ENCODE measurements around the gene KDM1B.
A peak's percentile ranks its signal among the peaks of the same experiment; 100 is the strongest.

KDM1B gene

DNA sequence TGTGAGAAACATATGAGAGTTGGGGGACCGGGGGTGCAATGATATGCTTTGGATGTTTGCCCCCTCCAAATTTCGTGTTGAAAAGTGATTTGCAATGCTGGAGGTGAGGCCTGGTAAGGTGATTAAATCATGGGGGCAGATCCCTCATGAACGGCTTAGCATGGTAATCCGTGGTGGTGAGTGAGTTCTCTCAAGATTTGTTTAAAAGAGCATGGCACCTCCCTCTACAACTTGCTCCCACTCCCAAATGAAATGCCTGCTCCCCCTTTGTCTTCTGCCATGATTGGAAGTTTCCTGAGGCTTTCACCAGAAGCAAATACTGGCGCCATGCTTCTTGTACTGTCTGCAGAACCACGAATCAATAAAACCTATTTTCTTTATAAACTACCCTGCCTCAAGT lies 106.7 kb downstream of the KDM1B start:
- DNase-seq (ENCODE audit: low read depth in 2 of 2, low spot score in 1 of 2), result no peak

DNA sequence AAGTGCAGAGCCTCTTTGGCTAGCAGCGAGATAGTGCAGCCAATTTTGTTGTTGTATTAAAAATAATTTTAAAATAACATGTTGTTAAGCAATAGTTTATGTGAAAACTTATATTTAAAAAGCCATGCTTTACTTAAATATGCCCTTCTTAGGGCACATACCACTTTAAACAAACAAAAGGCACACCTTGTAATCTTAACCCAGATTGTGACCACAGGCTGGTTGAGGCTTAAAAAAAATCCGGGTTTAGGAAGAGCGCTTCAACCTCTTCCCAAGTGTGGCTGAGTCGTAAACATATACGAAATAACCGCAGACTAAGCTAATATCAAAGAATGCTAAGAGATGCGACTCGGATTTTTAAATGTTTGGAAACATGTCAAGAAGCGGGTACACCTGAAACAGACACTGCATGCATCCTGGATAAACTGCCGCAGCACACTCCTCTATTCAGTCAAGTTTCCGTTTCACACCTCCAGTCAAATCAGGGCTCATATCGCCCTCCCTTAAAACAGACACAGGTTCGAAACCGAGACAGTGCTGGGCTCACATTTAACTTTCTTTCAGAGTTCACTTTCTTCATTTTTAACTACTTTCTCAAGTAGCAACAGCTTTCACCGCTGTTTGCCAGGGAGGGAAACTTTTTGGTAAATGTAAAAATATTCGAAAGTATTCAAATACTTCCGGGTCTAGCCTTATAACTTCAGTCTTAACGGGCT lies 107.6 kb downstream of the KDM1B start:
- DNase-seq (ENCODE audit: low read depth in 2 of 2, low spot score in 1 of 2), result no peak

DNA sequence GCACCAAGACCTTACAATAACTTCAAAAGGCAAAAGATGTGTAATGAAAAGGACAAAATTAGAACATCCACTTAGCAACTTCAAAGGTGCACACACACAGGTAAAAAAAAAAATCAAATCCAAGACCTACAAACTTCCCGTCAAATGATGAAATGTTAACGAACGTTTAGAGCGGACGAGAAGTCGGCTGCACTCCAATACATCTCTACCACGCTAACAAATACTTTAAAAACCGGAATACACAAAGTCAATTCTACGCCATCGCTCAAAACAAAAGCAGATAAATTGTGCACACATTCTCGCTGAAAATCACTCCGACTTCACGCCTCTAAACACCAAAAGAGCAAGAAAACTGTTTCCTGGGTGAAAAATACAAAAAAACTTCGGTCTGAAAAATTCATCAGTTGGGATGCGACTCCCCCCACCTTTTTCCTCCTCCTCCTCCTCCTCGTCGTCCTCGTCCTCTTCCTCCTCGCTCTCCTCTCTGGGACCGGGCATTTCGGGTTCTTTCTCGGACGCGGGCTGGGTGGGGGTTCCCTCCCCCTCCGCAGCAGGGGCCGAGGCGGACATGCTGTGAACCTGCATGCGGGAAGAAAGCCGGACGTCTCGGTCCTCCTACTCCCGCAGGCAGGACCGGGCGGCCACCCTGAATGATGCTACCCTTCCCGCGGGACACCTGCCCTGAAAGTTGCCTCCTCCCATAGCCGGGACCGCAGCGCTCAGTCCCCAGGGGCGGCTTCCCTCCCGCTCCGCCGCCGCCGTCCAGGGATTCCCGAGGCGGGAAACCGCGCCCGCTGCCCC lies 108.4 kb downstream of the KDM1B start:
- no peak for DNase-seq (ENCODE audit: low read depth in 2 of 2, low spot score in 1 of 2)

DNA sequence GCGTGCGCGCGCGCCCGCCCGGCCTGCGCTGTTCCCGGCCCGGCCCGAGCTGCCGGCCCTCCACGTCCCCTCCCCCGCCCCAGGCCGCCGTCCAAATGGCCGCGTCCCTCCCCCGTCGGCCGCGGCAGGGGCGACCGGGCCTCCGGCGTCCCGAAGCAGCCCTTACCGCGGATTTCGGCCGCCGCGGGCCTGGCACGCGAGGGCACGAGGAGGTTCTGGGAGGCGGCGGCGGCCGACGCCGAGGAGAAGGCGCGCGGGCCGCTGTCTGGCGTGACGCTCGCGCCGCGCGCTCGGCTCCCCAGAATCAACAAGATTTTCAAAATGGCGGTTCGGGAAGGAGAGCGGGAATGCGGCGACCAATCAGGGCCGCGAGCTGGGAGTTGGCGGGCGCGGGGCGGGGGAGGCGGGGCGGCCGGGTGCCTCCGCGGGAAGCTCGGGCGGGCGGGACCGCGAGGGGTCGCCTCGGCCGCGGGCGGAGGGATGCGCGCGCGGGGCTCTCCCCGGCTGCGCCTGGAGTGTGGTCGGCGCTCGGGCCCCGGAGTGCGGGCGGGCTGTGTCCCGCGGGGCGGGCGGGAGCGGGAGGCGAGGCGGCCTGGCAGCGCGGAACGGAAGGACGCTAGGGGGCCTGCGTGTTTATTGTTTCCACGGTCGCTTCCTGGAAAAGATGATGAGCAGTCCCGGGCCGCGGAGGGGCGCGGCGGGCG lies 109.1 kb downstream of the KDM1B start, which contains the start of gene DEK:
Gene DEK, minus strand, starts transcription at position 312 of the 704 bp plus-strand sequence. CDS start 543 bp downstream, outside the sequence.
- DNase-seq (ENCODE audit: low read depth in 2 of 2, low spot score in 1 of 2), result peak; percentile 70 to 79

DNA sequence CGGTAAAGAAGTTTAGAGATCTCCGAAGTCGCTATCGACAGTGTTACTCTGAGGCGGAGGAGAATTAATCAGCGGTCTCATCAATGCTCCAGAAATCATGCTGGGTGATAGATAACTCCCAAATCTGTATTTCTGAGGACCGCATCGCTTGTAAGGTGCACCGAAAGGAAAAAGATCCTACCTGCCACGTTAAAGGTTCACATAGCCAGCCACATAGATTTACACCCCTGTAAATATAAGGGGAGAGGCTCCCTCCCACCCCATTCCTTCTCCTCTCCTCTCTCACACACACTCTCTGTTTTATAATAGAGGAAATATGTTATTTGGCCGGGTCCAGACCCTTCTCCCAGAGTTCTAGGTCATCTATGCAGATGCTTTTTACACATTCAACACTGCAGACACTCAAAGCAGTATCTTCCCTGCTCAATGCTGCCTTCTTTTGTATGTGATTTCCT lies 109.7 kb downstream of the KDM1B start:
- no peak for DNase-seq (ENCODE audit: low read depth in 2 of 2, low spot score in 1 of 2)

DNA sequence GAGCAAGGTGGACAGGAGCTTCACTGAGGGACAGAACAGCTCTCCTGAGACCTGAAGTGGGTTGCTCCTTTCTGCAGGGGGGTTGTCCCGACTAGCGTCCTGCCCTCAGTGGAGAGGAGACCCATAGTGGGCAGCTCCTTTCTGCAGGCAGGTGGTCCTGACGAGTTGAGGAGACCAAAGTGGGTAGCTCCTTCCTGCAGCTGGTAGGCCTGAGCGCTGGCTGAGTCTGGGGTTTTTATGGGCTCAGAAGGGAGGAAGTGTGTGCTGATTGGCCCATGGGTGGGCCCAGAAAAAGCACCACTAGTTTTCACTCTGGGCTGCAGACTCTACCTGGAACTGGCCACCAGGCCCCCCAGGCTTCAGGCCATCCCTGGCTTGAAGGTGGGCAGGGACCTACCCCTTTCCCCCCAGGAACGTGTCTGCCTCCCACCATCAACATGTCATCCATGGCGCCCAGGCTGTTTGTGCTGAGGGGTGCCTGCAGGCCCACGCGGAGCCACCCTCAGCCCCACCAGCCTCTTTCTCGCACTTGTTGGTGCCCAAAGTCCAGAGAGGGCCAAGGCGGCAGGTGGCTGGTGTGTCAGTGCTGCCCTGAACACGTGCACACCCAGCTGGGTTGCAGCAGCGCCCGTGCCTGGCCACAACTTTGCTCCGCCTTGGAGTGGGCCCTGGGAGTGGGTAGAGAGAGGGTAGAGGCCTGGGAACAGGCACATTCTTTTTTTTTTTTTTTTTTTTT lies 110.7 kb downstream of the KDM1B start:
- DNase-seq (ENCODE audit: low read depth in 2 of 2, low spot score in 1 of 2), result no peak

DNA sequence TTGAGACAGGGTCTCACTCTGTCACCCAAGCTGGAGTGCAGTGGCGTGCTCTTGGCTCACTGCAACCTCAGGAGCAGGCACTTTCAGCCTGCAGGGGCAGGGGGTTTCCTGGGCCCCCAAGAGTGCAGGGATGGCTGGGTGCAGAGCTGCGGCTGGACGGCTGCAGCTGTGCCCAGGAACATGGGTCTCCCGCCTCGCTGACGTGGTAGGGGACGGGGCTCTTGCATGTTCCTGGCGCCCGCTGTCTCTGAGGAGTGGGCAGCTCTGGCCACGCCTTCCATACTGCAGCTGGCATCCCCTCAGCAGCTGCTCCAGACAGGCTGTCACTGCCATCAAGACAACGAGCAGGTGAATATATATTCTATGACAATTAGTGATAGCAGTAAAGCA lies 111.3 kb downstream of the KDM1B start:
- no peak for DNase-seq (ENCODE audit: low read depth in 2 of 2, low spot score in 1 of 2)

DNA sequence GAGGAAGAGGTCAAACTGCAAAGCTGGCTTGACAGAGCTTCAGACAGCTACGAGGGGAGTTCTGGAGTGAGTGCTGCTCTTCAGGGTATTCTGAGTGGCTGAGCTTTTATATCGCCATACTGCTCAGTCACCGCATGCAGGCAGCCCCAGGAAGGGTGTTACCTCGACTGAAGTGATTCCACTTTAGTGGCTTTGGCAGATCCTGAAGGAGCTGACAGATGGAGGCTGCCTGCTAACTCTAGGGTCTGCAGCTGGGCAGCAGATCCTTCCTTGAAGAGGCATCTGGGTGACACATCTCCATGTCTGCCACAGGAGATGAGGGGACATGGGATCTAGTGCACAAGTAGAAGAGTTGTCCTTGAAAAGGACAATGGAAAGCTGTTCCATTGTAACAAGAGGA lies 112.8 kb downstream of the KDM1B start:
- no peak for DNase-seq (ENCODE audit: low read depth in 2 of 2, low spot score in 1 of 2)

DNA sequence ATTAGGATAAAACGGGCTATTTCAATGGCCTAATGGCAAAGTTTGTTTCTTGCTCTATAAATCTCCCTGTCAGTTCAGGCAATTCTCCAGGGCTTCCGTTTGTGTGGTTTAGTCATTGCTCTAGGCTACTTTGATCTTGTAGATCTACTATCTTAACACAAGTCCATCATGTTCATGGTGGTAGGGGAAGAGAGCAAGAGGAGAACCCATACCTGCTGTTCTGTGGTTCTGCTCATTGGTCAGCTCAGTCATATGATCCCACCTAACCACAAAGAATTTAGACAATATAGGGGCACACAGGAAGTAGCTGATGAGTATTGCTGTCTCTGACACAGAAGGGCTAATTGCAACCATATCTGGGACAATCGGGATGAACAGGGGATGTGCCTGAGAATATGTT lies 114.0 kb downstream of the KDM1B start:
- no peak for DNase-seq (ENCODE audit: low read depth in 2 of 2, low spot score in 1 of 2)

DNA sequence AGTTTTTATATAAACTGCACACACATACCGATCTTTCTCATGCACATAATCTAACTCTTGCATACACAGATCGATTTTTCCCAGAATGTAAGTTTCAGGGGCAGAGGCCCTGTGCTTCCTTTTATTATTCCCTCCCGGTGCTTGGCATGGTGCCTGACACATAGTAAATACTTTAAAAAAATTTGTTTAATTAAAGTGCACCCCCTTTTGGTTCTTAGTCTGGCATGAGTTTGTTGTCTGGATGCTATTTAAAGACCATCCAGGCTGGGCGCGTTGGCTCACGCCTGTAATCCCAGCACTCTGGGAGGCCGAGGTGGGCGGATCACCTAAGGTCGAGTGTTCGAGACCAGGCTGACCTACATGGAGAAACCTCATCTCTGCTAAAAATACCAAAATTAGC lies 114.5 kb downstream of the KDM1B start:
- no peak for DNase-seq (ENCODE audit: low read depth in 2 of 2, low spot score in 1 of 2)

DNA sequence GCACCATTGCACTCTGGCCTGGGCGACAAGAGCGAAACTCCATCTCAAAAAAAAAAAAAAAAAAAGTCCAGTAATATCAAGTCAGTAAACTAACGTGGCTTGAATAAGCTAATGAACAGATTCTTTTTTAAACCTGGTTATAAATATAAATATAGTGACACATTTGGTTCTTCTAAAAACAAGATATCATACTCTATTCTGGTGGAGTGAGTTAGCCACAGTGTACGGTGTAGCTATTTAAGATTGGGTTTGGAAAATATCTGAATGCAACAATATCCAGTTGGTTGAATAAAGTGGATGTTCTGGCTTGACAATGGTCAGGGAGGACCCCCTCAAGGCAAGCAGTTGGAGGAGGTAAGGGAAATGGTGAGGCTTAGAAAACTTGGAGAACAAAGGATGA lies 115.0 kb downstream of the KDM1B start:
- no peak for DNase-seq (ENCODE audit: low read depth in 2 of 2, low spot score in 1 of 2)

Measured in stimulated activated CD8-positive, alpha-beta memory T cell treated with anti-CD3 and anti-CD28 coated beads, Interleukin-4, amount 100 ng/mL, for 1 hour (primary cell).